EH (cell line): ENCODE results near the gene TMBIM4.
"Not testable (repeated sequence)": the region's sequence is repeated elsewhere in the genome, so short reads cannot be mapped to it uniquely, and the experiment has no call there.

Experiments used
- DNase-seq: peaks from one replicate; pipeline ENCODE4 v3.0.0-alpha.2; 2015; ENCODE audit warnings: low read depth

Gene TMBIM4

DNA sequence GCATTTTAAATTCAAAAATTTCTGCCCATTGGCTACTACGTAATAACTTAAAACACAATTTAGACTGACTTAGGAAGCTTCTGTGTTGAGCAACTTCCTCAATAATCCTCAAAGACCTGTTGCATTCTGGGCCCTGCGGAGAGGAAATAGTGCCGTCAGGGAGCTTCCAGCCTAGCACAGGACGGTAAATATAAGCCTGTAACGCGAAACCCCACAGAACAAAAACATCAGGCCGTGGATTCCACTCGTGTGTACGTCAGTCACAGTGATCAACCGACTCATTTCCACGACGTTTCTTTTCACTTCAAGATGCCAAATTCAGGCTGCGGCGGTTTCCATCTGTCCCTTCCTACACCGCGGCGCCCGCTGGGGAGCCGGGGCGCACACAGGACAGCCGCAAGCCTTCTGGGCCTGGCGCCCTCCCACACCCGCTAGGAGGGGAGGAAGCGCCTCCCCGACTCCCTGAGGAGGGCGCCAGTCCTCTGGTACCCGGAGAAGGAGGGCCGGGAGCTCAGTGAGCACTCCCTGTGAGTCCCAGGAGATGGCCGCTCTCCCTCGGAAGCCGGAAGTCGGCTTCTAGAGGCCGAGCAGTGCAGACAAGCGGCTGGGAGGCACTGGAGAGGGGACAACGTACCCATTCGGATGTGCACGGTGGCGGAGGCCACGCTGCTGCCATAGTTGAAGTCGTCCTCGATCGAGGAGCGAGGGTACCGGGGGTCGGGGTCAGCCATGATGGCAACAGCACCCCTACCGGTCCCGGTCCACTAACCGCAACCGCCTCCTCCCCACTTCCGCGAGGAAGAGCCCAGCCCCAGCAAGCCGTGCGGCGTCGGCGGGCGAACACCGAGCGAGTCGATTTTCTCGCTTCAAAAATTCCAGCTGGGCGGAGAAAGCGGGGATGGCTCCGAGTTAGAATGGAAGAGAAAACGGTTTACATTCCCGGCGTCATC, at the start of gene TMBIM4:
TSS of gene TMBIM4 (minus strand) at position 776 of the 950 bp plus-strand sequence. CDS start at position 731, 45 bp downstream.
- DNase-seq: peak; percentile 93

GRCh38 chr12:66217342-66217917, 47.6 kb upstream of the TMBIM4 start:
- no peak for DNase-seq

- not testable (repeated sequence) for DNase-seq
Measured at GRCh38 chr12:66213011-66213410, 43.2 kb upstream of the TMBIM4 start.

DNA sequence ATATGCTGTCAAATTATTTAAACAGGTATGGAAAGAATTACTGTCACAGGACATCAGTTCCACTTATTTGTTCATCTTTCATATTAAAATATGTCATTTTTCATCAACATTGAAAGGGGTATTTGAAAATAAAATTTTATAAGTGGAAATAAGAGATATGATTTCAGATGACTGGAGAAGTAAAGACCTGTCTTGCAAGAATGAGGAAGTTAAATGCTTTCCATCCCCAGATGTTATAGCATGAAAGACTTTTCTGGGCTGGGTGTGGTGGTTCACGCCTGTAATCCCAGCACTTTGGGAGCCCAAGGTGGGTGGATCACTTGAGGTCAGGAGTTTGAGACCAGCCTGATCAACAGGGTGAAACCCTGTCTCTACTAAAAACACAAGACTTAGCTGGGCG, 41.8 kb upstream of the TMBIM4 start:
- DNase-seq: not testable (repeated sequence)

DNA sequence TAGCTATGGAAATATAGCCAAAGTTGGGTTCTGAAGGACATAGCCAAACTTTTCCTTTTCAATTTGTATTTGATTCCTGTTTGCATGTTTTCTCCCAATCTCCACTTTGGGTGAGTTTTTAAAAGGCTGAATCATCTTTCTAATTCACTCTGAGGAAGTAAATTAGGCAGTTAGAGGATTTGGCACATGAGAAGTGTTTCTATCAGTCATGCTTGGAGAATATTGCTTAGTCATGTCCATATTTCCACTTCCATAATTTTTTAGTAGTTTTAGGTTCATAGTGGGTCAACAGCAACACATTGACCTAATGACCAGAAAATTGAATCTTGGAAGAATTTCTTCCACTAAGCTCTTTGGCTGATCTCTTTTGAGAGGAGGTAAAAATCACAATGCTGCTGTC, 41.0 kb upstream of the TMBIM4 start:
- peak; percentile 58 for DNase-seq

DNA sequence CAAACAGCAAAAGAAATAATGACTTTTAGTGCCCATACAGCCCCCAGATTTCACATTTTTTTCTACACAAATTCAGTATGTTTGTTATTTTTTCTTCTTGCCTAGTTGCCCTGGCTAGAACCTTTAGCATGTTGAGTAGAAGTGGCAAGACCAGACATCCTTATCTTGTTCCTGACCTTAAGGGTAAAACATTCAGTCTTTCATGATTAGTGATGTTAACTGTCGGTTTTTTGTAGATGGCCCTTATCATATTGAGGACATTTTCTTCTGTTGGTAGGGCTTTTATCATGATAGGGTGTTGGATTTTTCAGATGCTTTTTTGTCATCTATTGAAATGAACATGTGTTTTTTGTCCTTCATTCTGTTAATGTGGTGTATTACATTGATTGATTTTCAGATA, 36.3 kb upstream of the TMBIM4 start:
- no peak for DNase-seq

DNA sequence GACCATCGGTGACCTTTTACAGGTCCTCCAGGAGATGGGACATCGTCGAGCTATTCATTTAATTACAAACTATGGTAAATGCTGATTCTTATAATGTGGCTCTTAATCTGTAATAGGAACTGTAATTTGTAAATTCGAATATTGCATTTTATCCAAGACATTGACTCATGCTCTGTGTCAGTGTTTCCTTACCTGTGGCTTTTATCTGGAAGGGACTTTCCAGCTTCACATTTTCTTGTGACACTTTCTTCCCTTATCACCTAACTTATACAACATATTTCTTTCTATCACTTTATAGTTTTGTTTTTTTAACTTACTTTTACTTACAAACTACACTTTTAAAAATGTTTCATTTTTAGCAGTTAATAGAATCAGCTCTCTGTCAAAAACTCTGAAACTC, 34.0 kb upstream of the TMBIM4 start:
- DNase-seq: no peak

DNA sequence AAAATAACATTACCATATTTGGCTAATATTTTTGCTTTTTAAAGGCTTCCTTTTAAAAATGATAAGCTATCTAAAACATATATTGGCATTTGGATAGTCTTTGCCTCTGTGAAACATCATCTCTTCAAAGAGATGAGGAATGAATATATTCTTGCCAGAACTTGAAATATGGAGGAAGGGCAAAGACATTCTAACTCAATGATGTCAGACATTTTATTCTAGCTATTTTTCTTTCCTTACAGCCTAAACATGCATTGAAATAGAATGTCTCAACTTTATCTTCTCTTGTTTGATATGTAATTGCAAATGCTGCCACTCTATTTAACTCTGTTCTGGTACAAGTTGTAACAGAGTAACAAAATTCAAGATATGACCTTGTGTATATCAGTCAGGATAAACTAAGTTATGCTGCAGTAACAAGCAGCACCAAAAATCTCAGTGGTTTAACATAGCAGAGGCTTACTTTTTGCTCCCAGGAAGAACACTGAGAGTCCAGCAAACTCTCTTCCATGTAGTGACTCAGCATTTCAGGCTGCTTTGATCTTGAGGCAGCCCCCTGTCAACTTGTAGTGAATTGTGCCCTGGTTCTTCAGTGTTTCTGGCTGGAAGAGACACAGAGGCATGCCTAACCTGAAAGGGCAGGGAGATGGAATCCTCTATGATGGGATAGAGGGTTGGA, 30.2 kb upstream of the TMBIM4 start:
- peak; percentile 24 for DNase-seq

- no peak for DNase-seq
Measured at GRCh38 chr12:66199141-66199540, 29.3 kb upstream of the TMBIM4 start.

DNA sequence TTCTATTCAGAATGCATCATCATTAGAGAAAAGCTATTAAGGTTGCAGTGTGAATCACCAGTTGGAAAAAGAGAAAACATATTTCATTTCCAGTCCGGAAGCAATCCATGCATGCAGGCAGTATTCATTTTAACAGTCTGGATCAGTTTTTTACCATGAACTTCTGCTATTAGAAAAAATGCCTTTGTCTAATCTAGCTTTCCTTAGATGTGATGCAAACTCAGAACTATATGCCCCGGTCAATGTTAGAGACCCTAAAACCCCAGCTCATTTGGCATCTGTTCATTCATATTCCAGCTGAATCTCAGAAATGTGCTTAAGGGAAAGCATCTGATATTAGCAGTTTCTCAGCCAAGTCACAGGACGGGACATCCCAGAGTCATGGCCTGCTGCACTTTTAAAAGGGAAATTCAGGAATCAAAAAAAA, 27.7 kb upstream of the TMBIM4 start:
- DNase-seq: peak; percentile 69

DNA sequence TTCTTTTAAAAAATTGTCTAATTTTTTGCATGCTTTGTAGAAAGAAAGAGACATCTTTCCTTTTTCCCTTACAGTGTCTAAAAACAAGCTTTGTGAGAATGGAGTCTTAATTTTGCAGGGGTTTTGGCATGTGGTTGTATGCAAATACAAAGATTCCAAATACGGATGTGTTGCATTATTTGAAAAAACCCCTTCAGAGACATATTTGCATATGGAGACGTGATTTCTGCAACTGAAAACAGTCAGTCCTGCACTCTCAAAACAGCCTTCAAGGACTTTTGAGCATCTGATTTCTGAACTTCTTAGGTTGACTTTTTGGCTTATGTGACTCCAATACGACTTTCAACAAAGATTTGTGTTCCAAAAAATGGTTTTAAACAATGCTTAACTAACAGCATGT, 27.0 kb upstream of the TMBIM4 start:
- DNase-seq: peak; percentile 26

DNA sequence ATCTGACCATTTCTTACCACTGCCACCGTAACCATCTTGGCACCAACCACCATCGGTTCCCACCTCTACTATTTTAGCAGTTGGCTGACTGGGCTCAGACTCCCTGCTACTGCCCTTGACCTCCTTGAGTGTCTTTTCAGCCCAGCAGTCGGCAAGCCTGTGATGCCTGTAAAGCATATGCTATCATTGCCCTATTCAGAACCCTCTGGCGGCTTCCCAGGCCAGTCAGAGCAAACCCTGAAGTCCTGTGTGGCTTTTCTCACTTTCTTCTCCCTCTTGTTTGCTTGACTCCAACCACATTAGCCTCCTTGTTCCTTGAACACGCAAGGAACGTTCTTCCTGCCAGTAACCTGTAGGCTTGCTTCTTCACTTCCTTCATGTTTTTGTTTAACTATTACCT, 25.4 kb upstream of the TMBIM4 start:
- no peak for DNase-seq

DNA sequence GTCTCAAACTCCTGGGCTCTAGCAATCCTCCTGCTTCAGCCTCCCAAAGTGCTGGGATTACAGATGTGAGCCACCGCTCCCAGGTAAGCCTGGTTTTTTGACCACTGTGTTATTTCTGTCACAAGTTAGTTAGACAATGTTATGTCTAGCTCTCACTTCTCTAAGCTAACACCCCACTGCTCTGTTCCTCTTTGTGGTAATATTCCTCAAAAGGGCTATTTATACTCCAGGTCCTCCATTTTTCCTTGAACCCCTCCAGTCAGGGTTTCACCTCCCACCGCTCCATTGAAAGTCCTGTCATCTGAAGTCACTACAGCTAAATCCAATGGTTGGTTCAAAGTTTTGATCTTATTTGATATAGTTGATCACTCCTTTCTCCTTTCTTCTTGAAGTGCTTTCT, 24.3 kb upstream of the TMBIM4 start:
- DNase-seq: no peak

DNA sequence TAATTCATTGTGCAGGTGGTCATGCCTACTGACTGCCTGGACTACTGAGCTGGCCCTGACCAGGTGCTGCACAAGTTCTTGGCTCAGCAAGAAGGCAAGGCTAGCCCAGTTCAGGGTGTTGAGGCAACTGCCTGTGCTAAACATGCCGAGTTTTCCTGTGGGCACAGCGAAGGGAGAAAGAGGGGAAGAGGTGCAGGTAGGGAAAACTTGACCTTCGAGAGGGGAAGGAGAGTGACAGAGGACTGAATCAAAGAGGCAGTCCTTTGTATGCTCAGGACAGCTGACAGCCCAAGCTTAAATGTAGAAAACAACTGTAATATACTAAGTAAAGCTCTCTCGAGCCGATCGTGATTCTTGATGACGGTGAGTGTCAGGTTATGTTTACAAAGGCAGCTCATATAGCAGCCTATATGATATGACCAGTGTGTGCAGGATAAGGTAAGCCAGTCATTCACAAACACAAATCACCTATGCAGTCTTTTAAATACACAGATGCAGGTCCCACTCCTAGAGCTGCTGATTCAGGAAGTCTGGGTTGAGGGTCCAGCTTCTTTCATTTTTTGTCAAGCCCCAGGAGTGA, 21.8 kb upstream of the TMBIM4 start:
- DNase-seq: no peak

- peak; percentile 41 for DNase-seq
Measured at GRCh38 chr12:66190519-66191370, 20.9 kb upstream of the TMBIM4 start.

- no peak for DNase-seq
Measured at GRCh38 chr12:66189889-66190288, 20.1 kb upstream of the TMBIM4 start.

DNA sequence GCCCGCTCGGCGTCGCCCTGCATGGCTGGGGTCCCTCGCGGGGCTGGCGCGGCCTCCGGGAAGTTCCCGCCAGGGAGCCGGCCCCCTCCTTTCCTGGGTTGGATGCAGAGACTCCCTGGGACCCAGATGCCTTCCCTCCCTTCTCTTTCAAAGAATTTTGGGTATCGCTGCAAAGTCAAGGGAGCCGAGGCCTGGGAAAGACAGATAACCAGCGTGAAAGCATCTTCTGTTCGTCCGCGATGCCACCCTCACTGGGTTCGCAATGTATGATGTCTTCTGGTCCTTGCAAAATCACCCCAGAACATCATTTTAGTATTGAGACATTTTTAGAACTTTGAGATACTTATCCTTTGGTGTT, 19.7 kb upstream of the TMBIM4 start:
- DNase-seq: peak; percentile 29

GRCh38 chr12:66188584-66189485, 19.0 kb upstream of the TMBIM4 start, which contains the start of gene IRAK3:
Gene IRAK3, plus strand, starts transcription at chr12:66189214. Its CDS starts 86 bp downstream, at chr12:66189300.
- peak; percentile 71 for DNase-seq

GRCh38 chr12:66187821-66188220, 18.0 kb upstream of the TMBIM4 start:
- no peak for DNase-seq

DNA sequence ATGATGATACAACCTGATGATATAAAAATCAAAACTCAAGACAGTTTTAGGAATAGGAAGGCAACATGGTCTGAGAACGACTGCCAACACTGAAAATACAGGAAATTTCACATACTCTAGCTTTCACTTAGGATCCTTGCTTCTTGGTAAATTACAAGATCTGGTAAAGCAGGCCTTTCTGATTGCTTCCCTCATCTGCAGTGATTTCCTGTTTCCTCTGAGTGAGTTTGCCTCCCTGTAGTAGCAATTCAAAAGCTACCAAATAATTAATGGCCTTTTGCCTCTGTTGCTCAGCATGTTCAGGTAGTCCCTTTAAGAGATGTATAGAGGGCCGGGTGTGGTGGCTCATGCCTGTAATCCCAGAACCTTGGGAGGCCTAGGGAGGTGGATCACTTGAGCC, 17.2 kb upstream of the TMBIM4 start:
- no peak for DNase-seq
